ENCODE data around the gene VSIG1.

The VSIG1 gene

DNA sequence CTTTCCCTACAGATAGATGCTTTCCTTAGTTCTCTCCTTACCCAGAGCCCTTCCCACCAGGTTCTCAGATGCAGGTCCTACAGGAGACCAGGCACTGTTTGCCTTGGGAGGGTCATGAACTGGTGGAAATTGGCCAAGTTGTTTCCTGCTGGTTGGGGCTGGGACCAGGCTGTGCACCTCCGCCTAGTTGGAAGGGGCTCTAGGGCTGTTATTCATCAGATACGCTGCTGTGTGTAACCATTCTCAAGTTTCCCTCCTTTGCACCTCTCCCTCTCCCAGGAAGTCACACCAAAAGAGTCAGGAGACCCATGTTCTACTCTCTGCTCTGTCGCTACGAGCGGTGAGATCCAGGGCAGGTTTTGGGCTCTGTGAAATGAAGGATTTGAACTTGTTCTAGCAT, 11.9 kb upstream of the VSIG1 start:
- no peak for TF ChIP-seq CTCF (IDR thresholded peaks at IDR 0.05; ENCODE audit: borderline replicate concordance, control extremely low read depth, extremely low read depth, insufficient read depth, missing control alignments)
- in situ Hi-C loops (cut with MboI; ENCODE audit: low sequenced_read_pairs, unreplicated experiment) = no loop called here
- no peak for DNase-seq (ENCODE audit: low spot score)

GRCh38 chrX:108033890-108034289, 11.0 kb upstream of the VSIG1 start:
- in situ Hi-C loops (cut with MboI; ENCODE audit: low sequenced_read_pairs, unreplicated experiment) = no loop called here
- DNase-seq (ENCODE audit: low spot score) = no peak
- no peak for TF ChIP-seq CTCF (IDR thresholded peaks at IDR 0.05; ENCODE audit: borderline replicate concordance, control extremely low read depth, extremely low read depth, insufficient read depth, missing control alignments)

GRCh38 chrX:108034725-108035124, 10.1 kb upstream of the VSIG1 start:
- in situ Hi-C loops (cut with MboI; ENCODE audit: low sequenced_read_pairs, unreplicated experiment) = no loop called here
- no peak for TF ChIP-seq CTCF (IDR thresholded peaks at IDR 0.05; ENCODE audit: borderline replicate concordance, control extremely low read depth, extremely low read depth, insufficient read depth, missing control alignments)
- DNase-seq (ENCODE audit: low spot score) = no peak

DNA sequence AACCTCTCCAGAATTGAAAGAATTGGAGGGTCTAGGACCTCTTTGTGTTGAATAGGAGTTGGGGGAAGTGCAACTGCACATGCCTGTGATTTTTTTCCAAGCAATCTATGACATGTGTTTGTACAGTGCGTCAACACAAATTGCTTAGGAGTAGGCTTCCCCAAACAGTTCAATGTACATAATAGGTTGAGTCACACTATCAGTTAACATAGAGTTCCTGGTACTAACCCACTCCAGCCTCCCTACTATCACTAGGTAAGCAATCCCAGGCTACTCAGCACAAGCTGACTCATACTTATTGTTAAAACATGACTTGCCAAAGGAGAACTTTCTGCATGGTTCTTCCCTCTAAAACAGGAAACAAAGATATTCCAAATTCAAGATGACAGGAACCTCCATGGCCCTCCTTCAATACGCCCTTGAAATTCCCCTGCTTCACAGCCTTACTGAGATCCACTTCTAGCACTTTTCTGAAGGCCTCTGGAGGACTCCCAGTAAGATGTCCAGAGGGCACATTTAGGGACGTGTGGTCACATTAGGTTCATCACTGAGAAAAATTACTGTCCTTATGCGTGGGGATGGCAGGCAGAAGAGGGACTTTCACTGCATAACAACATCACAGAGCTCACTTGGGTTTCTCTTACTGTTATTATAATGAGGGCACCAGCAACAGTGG, 8.4 kb upstream of the VSIG1 start:
- no peak for TF ChIP-seq CTCF (IDR thresholded peaks at IDR 0.05; ENCODE audit: borderline replicate concordance, control extremely low read depth, extremely low read depth, insufficient read depth, missing control alignments)
- in situ Hi-C loops (cut with MboI; ENCODE audit: low sequenced_read_pairs, unreplicated experiment) = no loop called here
- no peak for DNase-seq (ENCODE audit: low spot score)

- DNase-seq (ENCODE audit: low spot score) = no peak
- in situ Hi-C loops (cut with MboI; ENCODE audit: low sequenced_read_pairs, unreplicated experiment) = no loop called here
Observed at GRCh38 chrX:108049649-108050048, 4.8 kb downstream of the VSIG1 start.

GRCh38 chrX:108053218-108053617, 8.4 kb downstream of the VSIG1 start:
- no peak for DNase-seq (ENCODE audit: low spot score)
- no peak for TF ChIP-seq CTCF (IDR thresholded peaks at IDR 0.05; ENCODE audit: borderline replicate concordance, control extremely low read depth, extremely low read depth, insufficient read depth, missing control alignments)
- in situ Hi-C loops (cut with MboI; ENCODE audit: low sequenced_read_pairs, unreplicated experiment) = no loop called here

More at GRCh38 chrX:108049649-108050048, 4.8 kb downstream of the VSIG1 start:
- TF ChIP-seq CTCF (IDR thresholded peaks at IDR 0.05; ENCODE audit: borderline replicate concordance, control extremely low read depth, extremely low read depth, insufficient read depth, missing control alignments) = no peak

Data from GM13976 (cell line).